Prostate gland (tissue), 2 donors: ENCODE data around the gene PF4V1.
A peak's percentile ranks its signal among the peaks of the same experiment; 100 is the strongest.
"Not testable (repeated sequence)": the region's sequence is repeated elsewhere in the genome, so short reads cannot be mapped to it uniquely, and the experiment has no call there.

Source experiments
- POLR2A ChIP-seq: fragments of 450-650 bp; IDR thresholded peaks from one replicate; pipeline ENCODE4 v1.6.1; 2016; ENCODE audit warnings: antibody characterized with exemption, mild to moderate bottlenecking
- POLR2AphosphoS5 ChIP-seq: sonication (generic); formaldehyde crosslinking; IDR thresholded peaks from one replicate; pipeline ENCODE4 v1.6.1; 2017; ENCODE audit warnings: antibody characterized with exemption
- TF ChIP-seq, protein P1 (sequence below), 4 experiments: fragments of 200-600 bp in 2 of 4; fragments of 450-650 bp in 2 of 4; sonication (generic) in 2 of 4; IDR thresholded peaks; 1 replicate in 3 of 4; 2 replicates in 1 of 4; pipeline ENCODE4 v1.5.1; 2016 to 2019; ENCODE audit warnings: antibody characterized with exemption in 4 of 4, mild to moderate bottlenecking in 2 of 4, moderate library complexity in 2 of 4

GRCh38 chr4:73899338-73899737 is 46.2 kb downstream of the PF4V1 start:
- TF ChIP-seq, protein P1, sequence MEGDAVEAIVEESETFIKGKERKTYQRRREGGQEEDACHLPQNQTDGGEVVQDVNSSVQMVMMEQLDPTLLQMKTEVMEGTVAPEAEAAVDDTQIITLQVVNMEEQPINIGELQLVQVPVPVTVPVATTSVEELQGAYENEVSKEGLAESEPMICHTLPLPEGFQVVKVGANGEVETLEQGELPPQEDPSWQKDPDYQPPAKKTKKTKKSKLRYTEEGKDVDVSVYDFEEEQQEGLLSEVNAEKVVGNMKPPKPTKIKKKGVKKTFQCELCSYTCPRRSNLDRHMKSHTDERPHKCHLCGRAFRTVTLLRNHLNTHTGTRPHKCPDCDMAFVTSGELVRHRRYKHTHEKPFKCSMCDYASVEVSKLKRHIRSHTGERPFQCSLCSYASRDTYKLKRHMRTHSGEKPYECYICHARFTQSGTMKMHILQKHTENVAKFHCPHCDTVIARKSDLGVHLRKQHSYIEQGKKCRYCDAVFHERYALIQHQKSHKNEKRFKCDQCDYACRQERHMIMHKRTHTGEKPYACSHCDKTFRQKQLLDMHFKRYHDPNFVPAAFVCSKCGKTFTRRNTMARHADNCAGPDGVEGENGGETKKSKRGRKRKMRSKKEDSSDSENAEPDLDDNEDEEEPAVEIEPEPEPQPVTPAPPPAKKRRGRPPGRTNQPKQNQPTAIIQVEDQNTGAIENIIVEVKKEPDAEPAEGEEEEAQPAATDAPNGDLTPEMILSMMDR (IDR thresholded peaks at IDR 0.05), result not testable (repeated sequence)
- not testable (repeated sequence) for TF ChIP-seq POLR2A
- peak; percentile 82 for TF ChIP-seq POLR2AphosphoS5
